Glutamatergic neuron (in vitro differentiated cells): ENCODE measurements around the gene RPL28. TPM values are rescaled to one million over a fixed set of nuclear protein-coding genes. Genes with fewer than 3 reads are reported as not detected.

Experiments used
- DNase-seq: peaks from one replicate; pipeline ENCODE4 v3.0.0; 2022
- H3K27ac Mint-ChIP-seq: one replicate; pipeline ENCODE4 v1.8.0; 2020; ENCODE audit warnings: mild to moderate bottlenecking, mixed read lengths, inconsistent platforms; ENCODE audit not compliant: unreplicated experiment
- H3K27me3 Mint-ChIP-seq: one replicate; pipeline ENCODE4 v1.8.0; 2020; ENCODE audit warnings: mild to moderate bottlenecking, moderate library complexity, mixed read lengths, inconsistent platforms; ENCODE audit not compliant: unreplicated experiment
- H3K36me3 Mint-ChIP-seq: one replicate; pipeline ENCODE4 v1.8.0; 2020; ENCODE audit warnings: mild to moderate bottlenecking, mixed read lengths, inconsistent platforms; ENCODE audit not compliant: unreplicated experiment
- H3K4me1 Mint-ChIP-seq: one replicate; pipeline ENCODE4 v1.8.0; 2020; ENCODE audit warnings: mild to moderate bottlenecking, low read depth, mixed read lengths, inconsistent platforms; ENCODE audit not compliant: unreplicated experiment
- H3K4me3 Mint-ChIP-seq: one replicate; pipeline ENCODE4 v1.8.0; 2020; ENCODE audit warnings: mild to moderate bottlenecking, mixed read lengths, inconsistent platforms; ENCODE audit not compliant: unreplicated experiment
- H3K9me3 Mint-ChIP-seq: one replicate; pipeline ENCODE4 v1.8.0; 2020; ENCODE audit warnings: mild to moderate bottlenecking, moderate library complexity, mixed read lengths, inconsistent platforms; ENCODE audit not compliant: unreplicated experiment
- total RNA-seq: library from RNA; stranded (reverse); fragmentation: NEBNext Ultra II Directional; extraction: Animal tissue kit (Norgen Biotek cat#: 25700); gene quantifications from one replicate; pipeline ENCODE4 v1.2.1, GENCODE V29; 2021; ENCODE audit not compliant: unreplicated experiment
- TF ChIP-seq, protein P1 (sequence below): fragments of 200-600 bp; sonication (generic); IDR thresholded peaks from one replicate; pipeline ENCODE4 v1.5.0; 2021; ENCODE audit not compliant: partially characterized antibody, unreplicated experiment

The RPL28 gene
- total RNA-seq, 1 donor from 2014 or later, result 1,087 TPM

DNA sequence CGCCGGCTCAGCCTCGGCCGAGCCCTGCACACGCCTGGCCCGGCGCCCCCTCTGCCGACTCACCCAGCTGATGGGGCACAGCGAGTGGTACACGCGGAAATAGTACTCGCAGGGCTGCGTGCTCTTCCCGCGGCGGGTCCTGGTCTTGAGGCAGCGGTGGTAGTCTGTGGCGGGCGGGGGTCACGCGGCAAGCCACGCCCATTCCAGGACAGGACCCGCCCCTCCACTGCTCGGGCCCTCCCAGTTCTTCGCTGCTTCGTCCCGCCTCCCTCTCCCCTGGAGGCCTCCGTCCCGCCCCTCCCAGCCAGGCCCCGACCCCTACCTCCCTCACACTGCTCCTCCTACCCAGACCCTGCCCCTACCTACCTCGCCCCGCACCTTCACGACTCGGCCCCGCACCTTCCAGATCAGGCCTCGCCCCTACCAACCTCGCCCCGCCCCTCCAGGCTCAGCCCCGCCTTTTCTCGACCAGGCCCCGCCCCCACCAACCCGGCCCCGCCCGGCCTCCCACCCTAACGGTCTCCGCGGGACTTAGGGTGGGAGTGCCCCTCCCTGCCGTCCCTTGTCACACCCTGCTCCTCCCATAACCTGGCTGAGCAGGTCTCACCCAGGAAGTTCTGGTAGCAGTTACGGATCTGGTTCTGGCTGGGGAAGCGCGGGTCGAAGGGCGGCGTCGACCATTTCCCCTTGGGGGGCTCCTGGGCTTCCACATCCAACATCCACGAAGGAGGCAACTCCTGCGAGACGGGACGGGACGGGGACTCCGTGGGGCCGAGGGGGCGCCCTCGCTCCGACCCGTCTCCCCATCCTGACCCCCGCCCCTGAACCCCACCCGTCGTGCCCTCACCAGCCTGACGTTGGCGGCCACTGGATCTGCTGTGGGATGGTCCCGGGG, 31.7 kb upstream of the RPL28 start:
- peak; percentile 84 for DNase-seq
- TF ChIP-seq, protein P1, sequence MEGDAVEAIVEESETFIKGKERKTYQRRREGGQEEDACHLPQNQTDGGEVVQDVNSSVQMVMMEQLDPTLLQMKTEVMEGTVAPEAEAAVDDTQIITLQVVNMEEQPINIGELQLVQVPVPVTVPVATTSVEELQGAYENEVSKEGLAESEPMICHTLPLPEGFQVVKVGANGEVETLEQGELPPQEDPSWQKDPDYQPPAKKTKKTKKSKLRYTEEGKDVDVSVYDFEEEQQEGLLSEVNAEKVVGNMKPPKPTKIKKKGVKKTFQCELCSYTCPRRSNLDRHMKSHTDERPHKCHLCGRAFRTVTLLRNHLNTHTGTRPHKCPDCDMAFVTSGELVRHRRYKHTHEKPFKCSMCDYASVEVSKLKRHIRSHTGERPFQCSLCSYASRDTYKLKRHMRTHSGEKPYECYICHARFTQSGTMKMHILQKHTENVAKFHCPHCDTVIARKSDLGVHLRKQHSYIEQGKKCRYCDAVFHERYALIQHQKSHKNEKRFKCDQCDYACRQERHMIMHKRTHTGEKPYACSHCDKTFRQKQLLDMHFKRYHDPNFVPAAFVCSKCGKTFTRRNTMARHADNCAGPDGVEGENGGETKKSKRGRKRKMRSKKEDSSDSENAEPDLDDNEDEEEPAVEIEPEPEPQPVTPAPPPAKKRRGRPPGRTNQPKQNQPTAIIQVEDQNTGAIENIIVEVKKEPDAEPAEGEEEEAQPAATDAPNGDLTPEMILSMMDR, result no peak
- H3K36me3 Mint-ChIP-seq, result no peaks in the 10 kb centered on the region
- no peak overlapping the region for H3K27ac Mint-ChIP-seq
- peaks cover 10% of the 10 kb centered on the region for H3K9me3 Mint-ChIP-seq
- H3K4me1 Mint-ChIP-seq, result peaks cover 6% of the 10 kb centered on the region
- peak overlapping the region; percentile 75 for H3K4me3 Mint-ChIP-seq
- H3K27me3 Mint-ChIP-seq, result peaks cover 17% of the 10 kb centered on the region

DNA sequence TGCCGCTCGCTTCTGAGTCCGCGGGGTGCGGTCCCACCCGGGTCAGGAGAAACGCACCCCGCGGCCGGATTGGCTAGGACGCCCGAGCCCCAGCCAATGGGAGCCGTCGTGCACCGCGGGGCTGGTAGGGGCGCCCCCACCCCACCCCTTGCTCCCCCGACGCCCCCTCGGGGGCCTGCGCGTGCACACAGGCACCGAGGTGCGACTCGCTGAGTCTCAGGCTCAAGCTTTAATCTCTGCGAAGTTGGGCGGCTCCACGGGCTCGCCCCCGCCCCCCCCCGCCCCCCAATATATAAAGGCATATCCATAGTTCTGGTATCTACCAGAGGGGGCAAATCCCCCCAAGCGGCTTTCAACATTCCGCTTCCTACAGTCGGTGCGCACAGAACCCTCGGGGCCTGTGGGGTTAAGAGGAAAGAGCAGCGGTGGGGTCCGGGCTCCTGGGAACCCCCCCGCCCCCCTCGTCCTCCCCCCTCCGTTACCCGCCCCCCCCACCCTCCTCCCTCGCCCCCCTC, 31.0 kb upstream of the RPL28 start, which contains the start of gene COX6B2:
TSS of gene COX6B2 (minus strand) at position 22 of the 515 bp plus-strand sequence. CDS start 198 bp downstream, outside the sequence.
- peaks cover 10% of the 10 kb centered on the region for H3K9me3 Mint-ChIP-seq
- peak within 1 kb of the TSS; percentile 75 for H3K4me3 Mint-ChIP-seq
- no peak within 1 kb of the TSS for H3K27ac Mint-ChIP-seq
- H3K27me3 Mint-ChIP-seq, result peaks cover 17% of the 10 kb centered on the region
- H3K4me1 Mint-ChIP-seq, result peaks cover 6% of the 10 kb centered on the region
- DNase-seq, result no peak
- no peaks in the 10 kb centered on the region for H3K36me3 Mint-ChIP-seq
- TF ChIP-seq, protein P1, result peak; percentile 17

DNA sequence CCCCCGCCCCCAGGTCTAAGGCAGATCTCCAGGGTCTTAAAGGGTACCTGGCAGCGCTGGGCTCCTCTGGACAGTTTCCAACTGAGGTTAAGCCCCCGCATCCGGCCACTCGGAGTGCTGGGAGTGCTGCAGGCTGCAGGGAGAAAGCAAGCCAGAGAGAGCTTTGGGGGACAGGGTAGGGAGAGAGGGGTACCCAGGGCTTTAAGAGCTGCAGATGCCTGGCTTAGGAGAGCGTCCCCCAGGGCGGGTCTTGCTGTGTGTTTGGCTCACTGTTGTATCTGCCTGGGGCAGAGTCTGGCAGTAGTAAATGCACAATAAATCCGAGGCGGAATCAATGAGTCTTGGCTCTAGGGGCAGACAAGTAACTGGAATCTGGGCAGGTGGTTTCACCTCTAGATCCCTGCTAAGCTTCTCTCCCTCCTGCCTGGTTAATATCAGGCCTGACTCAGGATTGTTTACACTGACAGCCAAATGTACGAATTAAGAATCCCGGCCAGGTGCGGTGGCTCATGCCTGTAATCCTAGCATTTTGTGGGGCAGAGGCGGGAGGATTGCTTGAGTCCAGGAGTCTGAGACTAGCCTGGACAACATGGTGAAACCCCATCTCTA, 30.4 kb upstream of the RPL28 start:
- H3K9me3 Mint-ChIP-seq, result peaks cover 10% of the 10 kb centered on the region
- H3K27ac Mint-ChIP-seq, result no peak overlapping the region
- H3K36me3 Mint-ChIP-seq, result no peaks in the 10 kb centered on the region
- TF ChIP-seq, protein P1, result no peak
- DNase-seq, result no peak
- peaks cover 6% of the 10 kb centered on the region for H3K4me1 Mint-ChIP-seq
- peaks cover 17% of the 10 kb centered on the region for H3K27me3 Mint-ChIP-seq
- H3K4me3 Mint-ChIP-seq, result no peak overlapping the region

DNA sequence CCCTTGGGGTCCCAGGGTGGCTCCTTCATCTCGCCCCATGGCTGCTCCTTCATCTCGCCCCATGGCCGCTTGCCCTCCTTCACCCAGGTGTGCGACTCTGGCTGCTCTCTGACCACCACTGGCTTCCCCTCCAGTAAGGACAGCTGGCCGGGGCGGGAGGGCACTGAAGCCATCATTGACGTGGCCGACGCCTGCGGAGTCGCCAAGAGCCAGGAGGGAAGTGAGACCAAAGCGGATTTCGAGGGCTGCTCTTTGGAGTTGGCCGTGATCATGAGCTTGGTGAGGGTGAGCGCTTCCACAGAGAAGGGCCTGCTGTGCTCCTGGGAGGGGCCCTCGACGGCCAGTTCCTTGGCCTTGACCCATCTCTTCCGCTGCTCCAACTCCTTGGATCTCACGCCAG, 27.2 kb upstream of the RPL28 start:
- H3K4me3 Mint-ChIP-seq, result no peak overlapping the region
- H3K36me3 Mint-ChIP-seq, result no peaks in the 10 kb centered on the region
- peaks cover 4% of the 10 kb centered on the region for H3K27me3 Mint-ChIP-seq
- TF ChIP-seq, protein P1, result no peak
- no peak for DNase-seq
- peaks cover 3% of the 10 kb centered on the region for H3K4me1 Mint-ChIP-seq
- no peak overlapping the region for H3K27ac Mint-ChIP-seq
- no peaks in the 10 kb centered on the region for H3K9me3 Mint-ChIP-seq
